ENCODE data around the gene MARK2.

- TF ChIP-seq POLR2AphosphoS5 (IDR thresholded peaks at IDR 0.05; ENCODE audit: low read depth, low read length) = no peak
- no peak for TF ChIP-seq SIN3A (IDR thresholded peaks at IDR 0.05; ENCODE audit: borderline replicate concordance, insufficient read depth, low read length)
- no peak for TF ChIP-seq REST (IDR thresholded peaks at IDR 0.05; ENCODE audit: insufficient read depth in 1 of 2, low read depth in 2 of 2, low read length in 2 of 2)
- TF ChIP-seq TAF1 (IDR thresholded peaks at IDR 0.05; ENCODE audit: borderline replicate concordance, insufficient read depth, low read length) = no peak
These were observed 38.0 kb upstream of the MARK2 start for GRCh38 chr11:63800921-63801320.
